NB4 (cell line): ENCODE results near the gene SLC9A8.

Experiments
- DNase-seq: peaks from one replicate; pipeline ENCODE4 v3.0.0; 2010; ENCODE audit warnings: low read depth
- H3K4me3 ChIP-seq: one replicate; pipeline ENCODE4 v1.5.1; 2011; ENCODE audit warnings: mild to moderate bottlenecking, low read depth, low read length, moderate library complexity
- CTCF ChIP-seq: IDR thresholded peaks from one replicate; pipeline ENCODE4 v1.5.1; 2012; ENCODE audit warnings: low read depth, low read length
- MAX ChIP-seq: IDR thresholded peaks from 2 replicates; pipeline ENCODE4 v1.6.1; 2011; ENCODE audit warnings: low read depth, low read length
- MYC ChIP-seq: IDR thresholded peaks from 2 replicates; pipeline ENCODE4 v1.6.1; 2011; ENCODE audit warnings: low read depth, low read length
- POLR2A ChIP-seq: IDR thresholded peaks from 2 replicates; pipeline ENCODE4 v1.6.1; 2011; ENCODE audit warnings: mild to moderate bottlenecking; ENCODE audit not compliant: insufficient read length; ENCODE audit errors: extremely low read depth

SLC9A8 gene

GRCh38 chr20:49889935-49890333 is 77.3 kb downstream of the SLC9A8 start:
- no peak for DNase-seq
- no peak overlapping the region for H3K4me3 ChIP-seq
- no peak for TF ChIP-seq POLR2A
- TF ChIP-seq CTCF: no peak
- no peak for TF ChIP-seq MAX
- no peak for TF ChIP-seq MYC

GRCh38 chr20:49890471-49891361 is 78.1 kb downstream of the SLC9A8 start:
- no peak overlapping the region for H3K4me3 ChIP-seq
- DNase-seq: no peak
- no peak for TF ChIP-seq MYC

GRCh38 chr20:49891476-49892110 is 79.0 kb downstream of the SLC9A8 start:
- H3K4me3 ChIP-seq: no peak overlapping the region
- DNase-seq: no peak
- no peak for TF ChIP-seq MAX
- TF ChIP-seq POLR2A: no peak
- no peak for TF ChIP-seq CTCF

- H3K4me3 ChIP-seq: no peak overlapping the region
- TF ChIP-seq POLR2A (no peak), CTCF (no peak), MYC (no peak), MAX (no peak)
- no peak for DNase-seq
Observed at GRCh38 chr20:49892260-49892659, 79.6 kb downstream of the SLC9A8 start.

- no peak for DNase-seq
- TF ChIP-seq CTCF: no peak
Observed at GRCh38 chr20:49892817-49893216, 80.2 kb downstream of the SLC9A8 start.

GRCh38 chr20:49893242-49894072 is 80.8 kb downstream of the SLC9A8 start:
- H3K4me3 ChIP-seq: no peak overlapping the region
- DNase-seq: peak; percentile 78
- TF ChIP-seq POLR2A (no peak), MAX (no peak), MYC (no peak), CTCF (no peak)

More at GRCh38 chr20:49892817-49893216, 80.2 kb downstream of the SLC9A8 start:
- H3K4me3 ChIP-seq: no peak overlapping the region
